Activated T-helper 1 cell treated with anti-CD3 and anti-CD28 coated beads, Interleukin-12 subunit alpha, Interleukin-12 subunit beta, Interleukin-2, Interleukin-4 antibody, amounts not matched to agents 30 ng/mL and 10 ng/mL and 1 ng/mL, durations not matched to agents 14 hours and 24 hours and 36 hours (primary cell): ENCODE measurements around the gene ZMIZ2. TPM values are rescaled to one million over a fixed set of nuclear protein-coding genes. Genes with fewer than 3 reads are reported as not detected.
"Not testable (repeated sequence)": the region's sequence is repeated elsewhere in the genome, so short reads cannot be mapped to it uniquely, and the experiment has no call there.

Source experiments
- DNase-seq: peaks from one replicate; pipeline ENCODE4 v3.0.0; 2021; ENCODE audit warnings: low spot score
- H3K27ac Mint-ChIP-seq: one replicate; pipeline ENCODE4 v1.8.0; 2021; ENCODE audit warnings: mild to moderate bottlenecking, mixed read lengths
- H3K27me3 Mint-ChIP-seq: one replicate; pipeline ENCODE4 v1.8.0; 2022; ENCODE audit warnings: mild to moderate bottlenecking, moderate library complexity, mixed read lengths; ENCODE audit not compliant: insufficient read depth
- H3K36me3 Mint-ChIP-seq: one replicate; pipeline ENCODE4 v1.8.0; 2021; ENCODE audit warnings: low read depth, mixed read lengths
- H3K4me1 Mint-ChIP-seq: one replicate; pipeline ENCODE4 v1.8.0; 2021; ENCODE audit warnings: low read depth, mixed read lengths
- H3K4me3 Mint-ChIP-seq: one replicate; pipeline ENCODE4 v1.8.0; 2021; ENCODE audit warnings: mild to moderate bottlenecking, moderate library complexity, mixed read lengths
- H3K9me3 Mint-ChIP-seq: one replicate; pipeline ENCODE4 v1.8.0; 2021; ENCODE audit warnings: mixed read lengths
- intact Hi-C: fragments of 100-400 bp; cut with micrococcal nuclease; formaldehyde crosslinking; loops from one replicate; pipeline ENCODE4 v1.15.1; 2024
- total RNA-seq: library from RNA; stranded (reverse); gene quantifications from 2 replicates; pipeline ENCODE4 v1.2.3, GENCODE V29; 2022

The ZMIZ2 gene
- total RNA-seq, 1 donor from 2014 or later = 123 TPM

DNA sequence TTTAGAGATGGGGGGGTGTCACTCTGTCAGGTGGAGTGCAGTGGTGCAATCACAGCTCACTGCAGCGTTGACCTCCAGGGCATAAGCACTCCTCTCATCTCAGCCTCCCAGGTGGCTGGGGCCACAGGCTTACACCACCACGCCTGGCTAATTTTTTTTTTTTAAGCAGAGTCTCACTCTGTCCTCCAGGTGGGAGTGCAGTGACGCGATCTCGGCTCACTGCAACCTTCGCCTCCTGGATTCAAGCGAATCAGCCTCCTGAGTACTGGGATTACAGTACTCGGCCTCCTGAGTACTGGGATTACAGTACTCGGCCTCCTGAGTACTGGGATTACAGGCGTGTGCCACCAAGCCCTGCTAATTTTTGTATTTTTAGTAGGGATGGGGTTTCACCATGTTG lies 24.2 kb downstream of the ZMIZ2 start:
- no peak overlapping the region for H3K27ac Mint-ChIP-seq
- H3K4me3 Mint-ChIP-seq = no peak overlapping the region
- H3K27me3 Mint-ChIP-seq = peaks cover 3% of the 10 kb centered on the region
- no peak for DNase-seq
- no peaks in the 10 kb centered on the region for H3K9me3 Mint-ChIP-seq
- intact Hi-C loops = no loop called here
- H3K4me1 Mint-ChIP-seq = peaks cover 34% of the 10 kb centered on the region
- peaks cover 17% of the 10 kb centered on the region for H3K36me3 Mint-ChIP-seq

DNA sequence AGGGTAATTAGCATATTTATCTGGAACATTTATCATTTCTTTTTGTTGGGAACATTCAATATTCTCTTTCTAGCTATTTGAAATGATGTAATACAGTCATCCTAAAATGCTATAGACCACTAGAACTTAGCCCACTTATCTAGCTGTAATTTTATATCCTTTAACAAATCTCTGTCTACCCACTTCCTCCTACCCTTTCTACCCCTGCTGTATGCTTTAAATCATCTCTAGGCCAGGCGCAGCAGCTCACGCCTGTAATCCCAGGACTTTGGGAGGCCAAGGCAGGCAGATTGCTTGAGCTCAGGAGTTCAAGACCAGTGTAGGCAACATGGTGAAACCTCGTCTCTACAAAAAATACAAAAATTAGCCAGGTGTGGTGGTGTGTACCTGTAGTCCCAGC lies 25.8 kb downstream of the ZMIZ2 start:
- H3K27ac Mint-ChIP-seq, H3K27me3 Mint-ChIP-seq, H3K36me3 Mint-ChIP-seq, DNase-seq, intact Hi-C loops, H3K4me3 Mint-ChIP-seq, H3K9me3 Mint-ChIP-seq: not testable (repeated sequence)
- peaks cover 18% of the 10 kb centered on the region for H3K4me1 Mint-ChIP-seq

DNA sequence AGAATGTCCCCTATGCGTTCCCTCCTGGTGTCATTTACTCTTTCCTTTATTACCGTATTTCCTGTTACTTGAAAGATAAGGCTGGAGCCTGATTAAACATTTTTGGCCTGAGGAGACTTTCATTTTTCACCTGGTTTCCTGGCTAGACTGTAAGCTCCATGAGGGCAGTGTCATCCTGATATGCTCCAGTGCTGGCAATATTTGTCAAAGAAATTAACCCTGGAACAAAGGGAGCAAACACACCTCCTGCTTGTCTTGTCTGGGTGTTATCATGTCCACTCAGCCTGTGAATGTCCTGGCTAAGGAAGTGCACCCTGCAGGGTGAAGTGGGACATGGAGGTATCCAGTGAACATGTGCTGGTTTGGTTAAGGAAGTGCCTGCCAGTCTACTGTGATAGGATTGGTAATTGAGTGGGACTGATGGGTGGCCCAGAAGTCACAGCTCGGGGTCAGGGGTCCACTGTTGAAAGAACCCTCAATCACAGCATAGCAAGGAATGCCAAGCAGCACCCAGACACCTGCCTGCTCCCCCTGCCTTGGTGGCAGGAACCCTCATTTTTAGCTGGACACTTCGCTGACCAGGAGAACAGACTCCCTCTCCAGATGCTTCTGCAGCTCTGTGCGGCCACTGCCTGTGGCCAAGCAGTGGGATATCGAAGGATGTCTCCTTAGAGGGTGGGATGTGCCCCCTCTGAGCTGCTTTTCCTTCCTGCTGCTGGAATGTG lies 26.9 kb downstream of the ZMIZ2 start:
- Mint-ChIP-seq H3K27ac (no peak overlapping the region), H3K4me3 (no peak overlapping the region), H3K4me1 (peaks cover 10% of the 10 kb centered on the region), H3K27me3 (peaks cover 5% of the 10 kb centered on the region), H3K9me3 (no peaks in the 10 kb centered on the region), H3K36me3 (no peaks in the 10 kb centered on the region)
- intact Hi-C loops = no loop called here
- no peak for DNase-seq

DNA sequence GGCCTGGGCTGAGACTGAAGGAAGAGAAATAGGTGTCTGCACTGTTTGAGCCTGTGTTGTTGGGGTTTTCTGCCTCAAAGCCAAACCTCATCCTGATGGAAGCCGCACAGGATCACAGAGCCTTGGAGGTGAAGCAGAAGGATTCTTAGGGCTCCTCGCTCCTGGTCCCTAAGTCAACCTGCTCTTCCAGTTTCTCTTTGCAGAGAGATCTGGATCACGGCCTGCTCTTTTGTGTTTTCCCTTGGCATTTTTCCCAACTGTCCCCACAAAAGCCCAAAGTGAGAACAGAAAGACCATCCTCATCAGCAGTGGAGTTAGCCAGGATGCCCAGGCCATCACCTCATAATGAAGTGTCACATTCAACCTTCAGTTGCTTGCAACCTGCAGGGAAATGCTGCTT lies 27.6 kb downstream of the ZMIZ2 start:
- Mint-ChIP-seq H3K27ac (no peak overlapping the region), H3K4me1 (peaks cover 4% of the 10 kb centered on the region), H3K4me3 (no peak overlapping the region), H3K27me3 (peaks cover 5% of the 10 kb centered on the region), H3K36me3 (no peaks in the 10 kb centered on the region), H3K9me3 (no peaks in the 10 kb centered on the region)
- intact Hi-C loops = no loop called here
- DNase-seq = no peak

DNA sequence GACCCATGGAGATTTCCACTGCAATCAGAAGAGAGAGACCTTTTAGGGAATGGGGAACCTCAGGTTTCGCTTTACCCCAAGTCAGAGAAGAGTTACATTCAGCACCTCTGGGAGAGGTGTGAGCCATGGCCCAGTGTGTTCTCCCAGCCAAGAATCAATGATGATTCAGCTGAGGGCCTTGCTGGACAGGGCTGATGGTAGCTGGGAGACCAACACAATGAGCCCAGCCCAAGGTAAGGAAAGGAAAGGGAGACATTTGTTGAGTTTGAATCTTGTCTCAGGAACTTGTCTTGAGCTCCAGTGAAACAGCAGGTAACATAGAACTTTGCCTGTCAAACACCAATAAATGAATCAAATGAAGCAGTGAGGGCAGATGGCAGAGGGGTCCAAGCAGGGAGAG lies 33.8 kb downstream of the ZMIZ2 start:
- no peak overlapping the region for H3K27ac Mint-ChIP-seq
- no peak overlapping the region for H3K4me3 Mint-ChIP-seq
- peaks cover 5% of the 10 kb centered on the region for H3K36me3 Mint-ChIP-seq
- H3K4me1 Mint-ChIP-seq = no peaks in the 10 kb centered on the region
- H3K9me3 Mint-ChIP-seq = peaks cover 18% of the 10 kb centered on the region
- peaks cover 7% of the 10 kb centered on the region for H3K27me3 Mint-ChIP-seq
- no peak for DNase-seq
- intact Hi-C loops = no loop called here

DNA sequence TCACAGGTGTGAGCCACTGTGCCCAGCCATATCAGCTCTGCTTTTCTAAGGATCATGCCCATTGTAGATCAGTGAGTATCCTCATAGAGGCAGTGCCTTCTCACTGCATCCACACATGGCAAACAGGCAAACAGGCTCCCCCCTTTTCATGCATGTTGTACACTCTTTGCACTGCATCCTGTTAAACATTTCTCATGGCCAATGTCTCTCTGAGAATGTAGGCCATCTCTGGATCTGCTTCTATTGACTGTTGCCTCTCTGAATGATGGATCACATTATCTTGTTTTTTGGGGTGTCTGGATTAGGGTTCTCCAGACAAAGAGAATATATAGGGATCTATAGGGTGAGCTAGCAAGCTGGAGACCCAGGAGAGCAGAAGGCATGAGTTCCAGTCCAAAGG lies 34.8 kb downstream of the ZMIZ2 start:
- Mint-ChIP-seq H3K36me3 (peaks cover 5% of the 10 kb centered on the region), H3K4me3 (no peak overlapping the region), H3K27me3 (peaks cover 2% of the 10 kb centered on the region), H3K4me1 (no peaks in the 10 kb centered on the region), H3K9me3 (peaks cover 18% of the 10 kb centered on the region), H3K27ac (no peak overlapping the region)
- DNase-seq = no peak
- intact Hi-C loops = no loop called here

DNA sequence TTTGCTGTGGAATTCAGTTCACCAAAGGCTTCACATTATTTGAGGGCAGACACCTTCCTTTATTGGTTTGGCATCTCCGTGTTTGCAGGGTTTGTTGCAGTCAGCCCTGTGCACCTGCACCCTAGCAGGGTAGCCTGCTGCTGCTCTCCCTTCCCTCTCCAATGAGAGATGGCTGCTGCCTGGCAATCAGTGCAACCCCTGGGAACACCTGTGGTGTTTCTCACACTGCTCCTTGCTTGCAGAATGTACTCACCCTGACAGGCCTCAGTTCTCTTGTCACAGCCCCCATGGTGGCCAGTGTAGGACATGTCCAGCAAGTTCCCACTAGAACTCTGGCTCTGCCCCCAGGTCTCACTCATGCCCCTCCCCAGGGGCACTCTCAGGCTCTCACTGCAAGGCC lies 35.7 kb downstream of the ZMIZ2 start:
- no peak overlapping the region for H3K4me3 Mint-ChIP-seq
- H3K4me1 Mint-ChIP-seq = no peaks in the 10 kb centered on the region
- H3K9me3 Mint-ChIP-seq = peaks cover 18% of the 10 kb centered on the region
- H3K27ac Mint-ChIP-seq = no peak overlapping the region
- intact Hi-C loops = no loop called here
- H3K36me3 Mint-ChIP-seq = peaks cover 5% of the 10 kb centered on the region
- peaks cover 2% of the 10 kb centered on the region for H3K27me3 Mint-ChIP-seq
- no peak for DNase-seq

DNA sequence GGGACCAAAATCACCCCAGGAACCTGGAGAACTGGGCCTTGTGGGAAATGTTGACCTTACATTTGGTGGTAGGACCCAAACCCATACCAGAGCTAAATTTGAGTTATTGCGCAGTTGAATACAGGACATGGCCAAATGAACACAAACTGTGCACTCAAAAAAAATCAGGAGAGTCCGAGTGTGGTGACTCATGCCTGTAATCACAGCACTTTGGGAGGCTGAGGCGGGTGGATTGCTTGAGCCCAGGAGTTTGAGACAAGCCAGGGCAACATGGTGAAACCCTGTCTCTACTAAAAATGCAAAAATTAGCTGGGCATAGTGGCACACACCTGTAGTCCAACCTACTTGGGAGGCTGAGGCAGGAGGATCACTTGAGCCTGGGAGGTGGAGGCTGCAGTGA lies 36.6 kb downstream of the ZMIZ2 start:
- H3K27ac Mint-ChIP-seq, H3K27me3 Mint-ChIP-seq, H3K4me1 Mint-ChIP-seq, DNase-seq, intact Hi-C loops, H3K4me3 Mint-ChIP-seq, H3K36me3 Mint-ChIP-seq: not testable (repeated sequence)
- peaks cover 18% of the 10 kb centered on the region for H3K9me3 Mint-ChIP-seq

DNA sequence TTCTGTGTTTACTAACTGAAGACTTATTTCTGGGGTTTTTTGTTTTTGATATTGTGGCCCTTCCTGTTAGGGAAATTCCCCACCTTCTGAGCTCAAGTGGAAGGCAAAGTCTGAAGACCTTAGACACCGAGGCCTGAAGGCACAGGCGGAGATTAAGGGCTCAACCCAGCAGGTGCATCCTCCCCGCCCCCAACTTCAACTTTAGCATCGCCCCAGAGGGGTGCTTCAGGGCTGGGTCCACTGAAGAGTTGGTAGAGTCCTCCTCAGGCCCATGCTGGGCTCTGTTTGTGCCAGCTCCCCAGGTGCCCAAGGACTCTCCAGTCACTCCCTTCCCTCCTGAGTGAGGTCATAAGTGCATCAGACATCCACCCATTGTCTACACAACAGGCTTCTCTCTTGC lies 38.4 kb downstream of the ZMIZ2 start:
- H3K9me3 Mint-ChIP-seq = peaks cover 18% of the 10 kb centered on the region
- H3K4me3 Mint-ChIP-seq = no peak overlapping the region
- no peaks in the 10 kb centered on the region for H3K4me1 Mint-ChIP-seq
- DNase-seq = no peak
- peaks cover 5% of the 10 kb centered on the region for H3K36me3 Mint-ChIP-seq
- peaks cover 2% of the 10 kb centered on the region for H3K27me3 Mint-ChIP-seq
- H3K27ac Mint-ChIP-seq = no peak overlapping the region
- intact Hi-C loops = no loop called here

DNA sequence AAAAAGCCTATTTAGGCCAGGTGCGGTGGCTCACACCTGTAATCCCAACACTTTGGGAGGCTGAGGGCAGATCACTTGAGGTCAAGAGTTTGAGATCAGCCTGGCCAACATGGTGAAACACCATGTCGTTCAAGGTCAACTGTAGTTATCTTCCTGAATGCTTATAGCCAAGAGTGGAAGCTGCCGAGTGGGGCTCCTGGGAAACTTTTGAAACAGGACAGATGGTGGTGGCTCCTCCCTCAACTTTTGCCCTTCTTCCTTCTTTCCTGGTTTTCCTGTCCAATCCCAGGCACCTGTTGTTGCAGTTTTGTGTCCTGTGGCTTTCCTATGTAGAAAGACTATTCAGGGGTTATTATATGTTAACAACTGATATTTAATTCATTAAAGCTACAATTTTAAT lies 39.1 kb downstream of the ZMIZ2 start:
- Mint-ChIP-seq H3K9me3 (peaks cover 11% of the 10 kb centered on the region), H3K27ac (no peak overlapping the region), H3K4me1 (no peaks in the 10 kb centered on the region), H3K27me3 (no peaks in the 10 kb centered on the region), H3K4me3 (no peak overlapping the region), H3K36me3 (peaks cover 5% of the 10 kb centered on the region)
- intact Hi-C loops = no loop called here
- no peak for DNase-seq

DNA sequence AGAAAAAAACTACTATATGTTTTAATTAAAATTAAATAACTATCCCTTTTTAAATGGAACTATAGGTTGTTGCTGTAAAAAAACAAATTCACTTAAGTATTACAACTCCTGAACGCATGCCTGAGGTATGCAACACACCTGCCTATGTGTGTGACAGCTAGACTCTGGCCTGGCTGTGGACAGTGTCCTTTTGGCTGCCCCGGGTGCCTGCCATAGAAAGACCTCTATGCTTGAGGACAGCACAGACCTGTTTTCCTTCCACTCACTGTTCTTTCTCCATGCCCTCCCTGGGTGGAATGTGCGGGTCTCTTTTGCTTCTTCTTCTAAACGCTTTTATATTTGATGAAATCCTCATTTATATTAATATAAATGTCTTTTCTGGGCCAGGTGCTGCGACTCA lies 41.3 kb downstream of the ZMIZ2 start:
- no peaks in the 10 kb centered on the region for H3K36me3 Mint-ChIP-seq
- no peak for DNase-seq
- H3K9me3 Mint-ChIP-seq = no peaks in the 10 kb centered on the region
- intact Hi-C loops = no loop called here
- no peaks in the 10 kb centered on the region for H3K4me1 Mint-ChIP-seq
- H3K27me3 Mint-ChIP-seq = no peaks in the 10 kb centered on the region
- no peak overlapping the region for H3K27ac Mint-ChIP-seq
- no peak overlapping the region for H3K4me3 Mint-ChIP-seq

DNA sequence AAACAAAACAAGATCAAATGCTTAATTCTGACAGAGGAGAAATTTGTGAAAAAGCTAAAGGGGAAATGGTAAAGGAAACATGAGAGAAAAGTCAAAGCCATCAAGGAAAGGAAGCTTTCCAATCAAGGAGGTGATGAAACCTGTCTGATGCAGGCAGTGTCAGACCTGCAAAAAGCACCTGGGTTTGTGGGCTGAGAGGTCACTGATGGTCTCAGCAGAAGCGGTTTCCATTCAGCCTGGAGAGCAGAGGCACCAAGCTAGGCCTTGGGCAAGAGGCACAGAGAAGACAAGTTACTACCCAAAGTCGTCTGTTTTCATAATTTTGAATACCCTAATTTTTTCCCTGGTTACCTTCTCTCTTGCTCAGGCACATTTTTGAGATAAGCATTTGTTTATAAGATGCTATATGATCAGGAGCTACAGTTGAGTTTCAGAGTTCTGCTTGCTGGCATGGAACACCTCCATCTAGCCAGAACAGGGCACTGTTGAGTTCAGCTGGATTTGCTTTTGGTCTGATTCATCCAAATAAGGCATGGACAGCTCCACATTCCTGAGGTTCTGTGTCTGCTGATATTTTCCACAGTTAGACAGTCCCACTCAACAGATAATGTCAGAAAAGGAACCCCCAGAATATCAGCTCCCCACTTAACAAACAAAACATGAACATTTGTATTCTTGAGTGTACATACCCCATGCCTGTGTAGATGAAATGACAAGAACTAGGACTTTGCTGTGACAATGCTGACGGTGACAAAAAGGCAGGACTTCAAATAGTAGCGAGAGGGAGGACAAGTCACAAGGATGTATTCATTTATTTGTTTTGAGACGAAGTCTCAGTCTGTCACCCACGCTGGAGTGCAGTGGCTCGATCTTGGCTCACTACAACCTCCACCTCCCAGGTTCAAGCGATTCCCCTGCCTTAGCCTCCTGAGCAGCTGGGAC lies 42.9 kb downstream of the ZMIZ2 start:
- Mint-ChIP-seq H3K36me3 (no peaks in the 10 kb centered on the region), H3K27ac (no peak overlapping the region), H3K9me3 (no peaks in the 10 kb centered on the region), H3K4me1 (no peaks in the 10 kb centered on the region), H3K4me3 (no peak overlapping the region), H3K27me3 (no peaks in the 10 kb centered on the region)
- no peak for DNase-seq
- intact Hi-C loops = no loop called here

DNA sequence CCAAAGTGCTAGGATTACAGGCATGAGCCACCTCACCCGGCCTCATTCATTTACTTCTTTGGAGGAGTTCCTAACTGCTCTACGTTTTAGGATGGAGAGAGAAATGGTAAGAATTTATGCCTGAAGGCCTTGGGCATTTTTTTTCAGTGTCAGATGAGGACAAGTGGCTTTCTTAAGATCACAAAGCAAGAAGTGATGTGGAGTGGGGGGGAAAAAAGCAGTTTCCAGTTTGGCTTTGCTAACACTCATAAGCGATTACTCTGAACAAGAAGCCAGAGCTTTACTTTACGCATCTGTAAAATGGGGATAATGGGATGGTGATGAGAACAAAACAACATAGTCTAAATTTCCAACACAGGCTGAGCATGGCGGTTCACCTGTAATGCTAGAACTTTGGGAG lies 45.3 kb downstream of the ZMIZ2 start:
- intact Hi-C loops = no loop called here
- no peak overlapping the region for H3K4me3 Mint-ChIP-seq
- no peak overlapping the region for H3K27ac Mint-ChIP-seq
- H3K27me3 Mint-ChIP-seq = no peaks in the 10 kb centered on the region
- peaks cover 16% of the 10 kb centered on the region for H3K36me3 Mint-ChIP-seq
- DNase-seq = no peak
- no peaks in the 10 kb centered on the region for H3K9me3 Mint-ChIP-seq
- H3K4me1 Mint-ChIP-seq = peaks cover 13% of the 10 kb centered on the region
